Stimulated activated CD4-positive, alpha-beta T cell treated with anti-CD3 and anti-CD28 coated beads, Interleukin-15, amount 100 ng/mL, for 48 hours (primary cell): ENCODE results near the gene EHD2.

ENCODE experiments used
- DNase-seq, 2 donors: peaks; one replicate each; pipeline ENCODE4 v3.0.0-alpha.2; 2020; ENCODE audit warnings: low read depth in 2 of 2

EHD2 gene

DNA sequence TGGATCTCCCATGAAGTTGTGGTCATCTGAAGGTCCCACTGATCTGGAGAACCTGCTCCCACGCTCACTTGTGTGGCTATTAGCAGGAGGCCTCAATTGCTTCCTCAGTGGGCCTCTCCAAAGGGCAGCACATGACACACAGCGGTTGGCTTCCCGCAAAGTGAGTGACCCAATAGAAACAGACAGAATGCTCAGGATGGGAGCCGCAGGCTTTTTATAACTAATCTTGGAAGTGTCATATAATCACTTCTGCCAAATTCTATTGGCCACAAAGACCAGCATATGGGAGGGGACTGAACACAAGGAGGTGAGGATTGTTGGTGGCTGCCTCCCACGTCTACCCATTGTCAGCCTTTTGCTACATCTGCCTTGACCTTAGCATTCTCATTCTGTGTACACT is 22.1 kb upstream of the EHD2 start:
- no peak for DNase-seq

DNA sequence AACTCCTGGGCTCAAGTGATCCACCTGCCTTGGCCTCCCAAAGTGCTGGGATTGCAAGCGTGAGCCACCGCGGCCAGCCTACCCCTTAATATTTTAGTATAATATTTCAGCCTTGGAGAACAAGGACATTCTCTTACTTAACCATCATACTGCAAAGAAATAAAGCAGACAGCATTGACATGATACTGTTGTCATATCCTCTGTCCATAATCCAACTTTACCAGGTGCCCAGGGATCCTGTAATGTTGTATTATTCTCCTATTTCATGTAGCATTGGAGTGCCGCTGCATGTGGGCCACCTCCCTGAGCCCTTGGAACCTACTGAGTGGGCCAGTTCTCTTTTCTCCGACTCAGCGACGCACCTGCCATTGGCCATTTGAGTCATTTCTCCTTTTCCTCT is 21.4 kb upstream of the EHD2 start:
- DNase-seq: no peak

DNA sequence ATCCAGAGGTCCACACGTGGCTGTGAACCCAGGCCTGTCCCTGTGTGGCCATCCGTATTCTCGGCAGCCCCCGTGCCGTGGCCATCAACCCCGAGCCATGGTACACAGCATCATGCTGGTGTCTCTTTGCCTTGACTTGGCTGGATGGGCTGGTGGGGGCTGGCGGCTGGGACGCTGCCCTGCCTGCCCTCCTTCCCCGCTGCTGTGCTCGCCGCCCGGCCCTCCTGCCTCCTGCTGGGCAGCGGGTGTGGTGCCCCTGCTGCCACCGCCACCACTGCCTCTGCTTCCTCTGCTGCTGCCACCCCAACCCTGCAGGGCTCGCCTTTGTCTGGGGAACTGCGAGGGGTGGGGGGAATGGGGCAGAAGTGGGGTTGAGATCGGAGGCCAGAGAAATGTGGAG is 19.7 kb upstream of the EHD2 start:
- DNase-seq: no peak

DNA sequence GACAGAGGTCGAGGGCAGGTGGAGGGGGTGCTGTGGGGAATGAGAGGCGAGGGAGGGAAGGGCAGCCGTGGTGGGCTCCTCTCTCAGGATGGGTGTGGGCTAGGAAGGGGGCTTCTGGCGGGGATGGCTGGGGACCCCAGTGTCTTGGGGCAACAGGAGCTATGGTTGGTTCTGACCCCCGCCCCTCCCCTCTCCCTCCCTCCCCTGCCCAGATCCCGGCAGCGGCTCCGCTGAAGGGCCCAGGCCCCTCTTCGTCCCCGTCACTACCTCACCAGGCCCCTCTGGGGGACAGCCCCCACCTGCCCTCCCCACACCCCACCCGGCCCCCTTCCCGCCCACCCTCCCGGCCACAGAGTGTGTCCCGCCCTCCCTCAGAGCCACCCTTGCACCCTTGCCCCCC is 19.3 kb upstream of the EHD2 start:
- DNase-seq: no peak

DNA sequence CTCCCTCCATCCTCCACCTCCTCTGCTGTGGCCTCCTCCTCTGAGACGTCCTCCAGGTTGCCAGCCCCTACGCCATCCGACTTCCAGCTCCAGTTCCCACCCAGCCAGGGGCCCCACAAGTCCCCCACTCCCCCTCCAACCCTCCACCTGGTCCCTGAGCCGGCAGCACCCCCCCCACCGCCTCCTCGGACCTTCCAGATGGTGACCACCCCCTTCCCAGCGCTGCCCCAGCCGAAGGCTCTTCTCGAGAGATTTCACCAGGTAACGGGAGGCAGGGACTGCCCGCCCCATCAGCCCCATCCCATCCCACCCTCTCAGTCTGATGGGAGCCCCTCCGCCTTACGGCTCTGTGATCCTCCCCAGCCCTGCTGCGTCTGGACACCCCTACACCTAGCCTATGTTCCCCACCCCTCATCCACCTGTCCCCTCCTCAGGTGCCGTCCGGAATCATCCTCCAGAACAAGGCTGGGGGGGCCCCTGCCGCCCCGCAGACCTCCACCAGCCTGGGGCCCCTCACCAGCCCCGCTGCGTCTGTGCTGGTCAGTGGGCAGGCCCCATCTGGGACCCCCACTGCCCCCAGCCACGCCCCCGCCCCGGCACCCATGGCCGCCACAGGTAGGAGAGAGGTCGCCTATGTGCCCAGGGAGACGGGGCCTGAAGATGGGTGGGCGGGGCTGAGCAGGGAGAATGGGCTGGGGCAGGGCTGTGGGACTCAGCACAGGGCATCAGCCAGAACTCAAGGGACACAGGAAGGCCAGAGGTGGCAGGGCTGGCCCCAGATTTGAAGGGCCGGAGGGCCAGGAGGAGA is 18.6 kb upstream of the EHD2 start:
- DNase-seq: no peak

DNA sequence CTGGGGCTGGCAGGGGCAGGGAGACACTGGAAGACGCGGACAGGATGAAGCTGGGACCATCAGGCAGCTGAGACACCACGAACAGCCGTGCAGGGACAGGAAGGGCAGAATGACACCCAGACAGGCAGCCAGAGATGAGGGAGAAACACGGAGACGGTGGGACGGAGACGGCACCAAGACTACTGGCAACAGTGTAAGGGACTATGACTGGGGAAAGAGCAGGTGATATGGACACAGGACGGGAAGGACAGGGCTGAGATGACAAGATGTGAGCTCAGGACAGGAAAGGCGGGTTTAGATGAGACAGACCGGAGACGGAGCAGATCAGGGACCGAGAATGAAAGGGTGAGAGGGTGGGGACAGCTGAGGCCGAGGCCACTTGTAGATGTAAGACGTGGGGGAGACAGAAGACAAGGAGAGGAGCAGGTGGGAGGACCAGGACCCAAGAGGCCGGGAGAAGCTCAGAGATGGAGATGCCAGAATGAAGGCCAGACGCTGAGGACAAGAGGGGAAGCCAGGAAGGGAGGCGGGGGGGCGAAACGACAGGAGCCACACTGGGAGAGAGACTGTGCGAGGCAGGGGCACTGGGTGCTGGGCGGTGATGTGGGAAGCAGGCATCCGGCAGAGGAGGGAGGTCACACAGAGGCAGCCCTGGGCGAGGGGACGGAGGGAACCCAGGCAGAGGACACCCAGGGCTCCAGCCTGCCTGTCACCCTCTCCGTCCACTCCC is 17.5 kb upstream of the EHD2 start:
- no peak for DNase-seq

DNA sequence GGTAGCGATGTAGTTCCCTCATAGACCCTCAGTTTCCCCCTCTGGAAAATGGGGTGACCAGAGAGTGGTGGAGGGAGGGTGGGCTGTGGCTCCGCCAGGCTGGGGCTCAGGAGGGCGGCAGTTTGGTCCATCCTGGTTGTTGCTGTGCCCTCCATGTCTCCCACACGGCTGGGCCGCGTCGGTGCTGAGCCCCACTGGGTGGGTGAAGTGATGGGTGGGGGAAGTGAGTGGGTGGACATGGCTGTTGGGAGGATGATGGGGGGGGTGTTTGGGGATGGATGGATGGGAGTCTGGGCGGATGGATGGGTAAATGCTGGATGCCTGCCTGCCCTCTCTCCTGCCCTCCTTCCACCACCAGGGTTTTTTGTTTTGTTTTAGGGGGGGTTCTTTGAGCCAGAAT is 16.6 kb upstream of the EHD2 start:
- no peak for DNase-seq

DNA sequence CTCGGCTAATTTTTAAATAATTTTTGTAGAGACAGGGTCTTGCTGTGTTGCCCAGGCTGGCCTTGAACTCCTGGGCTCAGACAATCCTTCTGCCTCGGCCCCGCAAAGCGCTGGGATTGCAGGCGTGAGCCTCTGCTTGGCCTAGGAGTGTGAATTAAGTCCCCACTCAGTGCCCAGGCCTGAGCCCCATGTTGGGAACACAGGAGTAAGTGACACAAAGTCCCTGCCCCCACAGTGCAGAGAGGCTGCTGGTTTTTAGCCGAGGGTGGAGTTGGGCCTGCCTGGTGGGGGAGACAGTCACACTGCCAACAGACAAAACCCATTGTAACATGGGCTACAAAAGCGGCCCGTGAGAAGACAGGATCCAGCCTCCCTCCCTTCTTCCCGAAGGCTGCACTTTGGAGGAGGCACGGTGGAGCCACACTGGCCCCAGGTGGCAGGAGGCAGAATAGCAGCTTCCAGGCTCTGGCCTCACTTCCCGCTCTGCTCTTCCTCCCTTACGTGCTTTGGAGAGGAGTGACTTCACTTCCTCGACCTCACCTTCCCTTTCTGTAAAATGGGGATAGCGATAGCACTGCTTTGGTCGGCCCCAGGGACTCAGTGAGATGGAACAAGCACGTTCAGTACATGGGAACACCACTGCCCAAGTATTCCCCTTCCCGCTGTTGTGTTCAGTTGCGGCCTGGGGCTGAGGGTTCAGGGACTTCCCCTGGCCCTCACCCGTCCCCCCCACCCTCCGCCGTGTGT is 15.2 kb upstream of the EHD2 start:
- peak; percentile 14 to 34 for DNase-seq

DNA sequence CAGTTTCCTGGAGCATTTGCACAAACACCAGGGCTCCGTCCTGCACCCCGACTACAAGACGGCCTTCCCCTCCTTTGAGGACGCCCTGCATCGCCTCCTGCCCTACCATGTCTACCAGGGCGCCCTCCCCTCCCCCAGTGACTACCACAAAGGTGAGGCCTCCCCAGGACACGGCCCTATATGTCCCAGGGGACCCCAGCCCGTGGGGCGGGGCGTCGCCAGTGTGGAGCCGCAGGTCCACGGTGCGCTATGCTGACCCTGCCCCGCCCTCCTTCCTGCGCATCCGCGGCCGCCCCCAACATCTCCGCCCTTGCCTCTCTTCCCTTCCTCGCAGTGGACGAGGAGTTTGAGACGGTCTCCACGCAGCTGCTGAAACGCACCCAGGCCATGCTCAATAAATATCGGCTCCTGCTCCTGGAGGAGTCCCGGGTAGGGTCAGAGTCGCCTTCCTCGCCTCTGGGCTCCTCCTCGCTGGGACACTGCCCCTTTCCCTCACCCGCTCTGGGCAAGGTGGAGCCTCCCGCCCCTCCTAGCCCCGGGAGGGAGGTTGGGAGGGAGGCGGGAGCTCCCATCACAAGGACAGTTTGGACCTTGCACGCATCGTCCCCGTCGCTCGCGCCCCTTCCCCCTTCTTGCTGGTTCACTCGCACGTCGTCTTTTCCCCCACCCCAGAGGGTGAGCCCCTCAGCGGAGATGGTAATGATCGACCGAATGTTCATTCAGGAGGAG is 14.4 kb upstream of the EHD2 start:
- no peak for DNase-seq

DNA sequence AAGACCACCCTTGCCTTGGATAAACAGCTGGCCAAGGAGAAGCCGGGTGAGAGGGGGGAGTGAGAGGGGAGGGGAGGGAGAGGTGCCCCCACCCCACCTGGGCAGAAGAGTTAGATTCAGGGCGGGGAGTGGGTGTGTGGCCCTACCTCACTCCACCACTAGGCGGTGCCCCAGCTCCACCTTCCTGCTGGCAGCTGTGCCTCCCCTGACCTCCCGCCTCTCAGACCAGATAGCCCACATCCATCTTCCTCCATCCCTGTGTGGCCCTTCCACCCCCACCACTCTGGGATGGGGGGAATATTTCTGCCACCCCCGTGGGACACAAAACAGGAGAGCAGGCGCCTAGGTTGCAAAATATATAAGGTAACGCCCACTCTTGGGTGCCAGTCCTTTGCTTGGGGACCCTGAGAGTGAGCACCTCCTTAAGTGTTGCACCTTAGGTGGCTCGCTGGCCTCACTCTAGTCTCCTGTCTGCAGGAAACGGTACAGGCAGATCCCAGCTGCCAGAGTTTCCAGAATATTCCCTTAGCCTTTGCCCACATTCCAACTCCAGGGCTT is 13.8 kb upstream of the EHD2 start:
- peak in 1 of 2 donors; percentile 55 for DNase-seq

DNA sequence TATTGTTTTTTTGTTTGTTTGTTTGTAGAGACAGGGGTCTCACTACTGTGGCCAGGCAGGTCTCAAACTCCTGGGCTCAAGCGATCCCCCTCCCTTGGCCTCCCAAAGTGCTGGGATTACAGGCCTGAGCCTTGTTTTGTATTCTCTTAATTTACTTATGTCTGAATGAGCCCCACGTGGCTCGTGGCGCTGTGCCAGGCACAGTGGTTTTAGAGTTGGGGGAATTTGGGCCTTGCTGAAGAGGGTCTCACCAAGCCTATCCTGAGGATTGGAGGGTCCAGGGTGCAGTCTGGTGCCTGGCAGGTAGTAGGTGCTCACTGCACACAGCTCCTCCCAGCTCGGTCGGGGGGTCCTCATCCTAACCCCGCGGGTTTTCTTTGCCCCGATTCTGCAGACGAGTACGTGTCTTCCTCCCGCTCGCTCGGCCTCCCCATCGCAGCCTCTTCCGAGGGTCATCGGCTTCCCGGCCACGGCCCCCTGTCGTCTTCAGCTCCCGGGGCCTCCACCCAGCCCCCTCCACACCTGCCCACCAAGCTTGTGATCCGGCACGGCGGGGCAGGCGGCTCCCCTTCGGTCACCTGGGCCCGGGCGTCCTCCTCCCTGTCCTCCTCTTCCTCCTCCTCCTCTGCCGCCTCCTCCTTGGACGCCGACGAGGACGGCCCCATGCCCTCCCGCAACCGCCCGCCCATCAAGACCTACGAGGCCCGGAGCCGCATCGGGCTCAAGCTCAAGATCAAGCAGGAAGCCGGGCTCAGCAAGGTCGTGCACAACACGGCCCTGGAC is 12.1 kb upstream of the EHD2 start:
- no peak for DNase-seq

DNA sequence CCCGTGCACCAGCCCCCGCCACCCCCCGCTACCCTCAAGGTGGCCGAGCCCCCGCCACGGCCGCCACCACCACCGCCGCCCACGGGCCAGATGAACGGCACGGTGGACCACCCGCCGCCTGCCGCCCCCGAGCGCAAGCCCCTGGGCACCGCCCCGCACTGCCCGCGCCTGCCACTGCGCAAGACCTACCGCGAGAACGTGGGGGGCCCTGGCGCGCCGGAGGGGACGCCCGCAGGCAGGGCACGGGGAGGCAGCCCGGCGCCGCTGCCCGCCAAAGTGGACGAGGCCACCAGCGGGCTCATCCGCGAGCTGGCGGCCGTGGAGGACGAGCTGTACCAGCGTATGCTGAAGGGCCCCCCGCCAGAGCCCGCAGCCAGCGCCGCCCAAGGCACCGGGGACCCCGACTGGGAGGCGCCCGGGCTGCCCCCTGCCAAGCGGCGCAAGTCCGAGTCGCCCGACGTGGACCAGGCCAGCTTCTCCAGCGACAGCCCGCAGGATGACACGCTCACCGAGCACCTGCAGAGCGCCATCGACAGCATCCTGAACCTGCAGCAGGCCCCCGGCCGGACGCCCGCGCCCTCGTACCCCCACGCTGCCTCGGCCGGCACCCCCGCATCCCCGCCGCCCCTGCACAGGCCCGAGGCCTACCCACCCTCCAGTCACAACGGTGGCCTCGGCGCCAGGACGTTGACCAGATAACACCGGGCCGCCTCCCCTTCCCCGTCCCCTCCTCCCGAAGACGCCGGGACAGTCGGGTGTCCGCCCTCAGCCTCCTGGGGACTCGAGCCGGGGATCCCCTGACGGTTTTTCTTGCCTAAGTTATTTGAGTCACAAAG is 11.3 kb upstream of the EHD2 start:
- no peak for DNase-seq

DNA sequence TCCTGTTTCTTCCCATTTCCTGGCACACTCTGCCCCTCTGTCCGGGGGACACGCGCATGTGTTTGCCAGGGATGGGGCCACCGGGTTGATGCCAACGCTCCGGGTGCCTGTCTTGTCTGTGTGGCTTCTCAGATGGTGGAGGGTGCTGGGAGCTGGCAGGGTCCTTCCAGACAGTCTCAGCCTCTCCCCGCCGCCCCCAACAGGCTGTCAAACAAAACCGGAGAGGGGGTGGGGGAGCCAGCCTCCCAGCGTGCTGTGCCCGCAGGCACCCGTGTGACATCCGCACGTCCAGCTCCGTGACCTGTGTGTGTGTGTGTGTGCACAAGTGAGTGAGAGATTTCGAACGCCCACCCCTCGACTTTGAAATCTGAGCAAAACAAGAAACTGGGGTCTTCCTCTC is 10.6 kb upstream of the EHD2 start:
- DNase-seq: no peak

DNA sequence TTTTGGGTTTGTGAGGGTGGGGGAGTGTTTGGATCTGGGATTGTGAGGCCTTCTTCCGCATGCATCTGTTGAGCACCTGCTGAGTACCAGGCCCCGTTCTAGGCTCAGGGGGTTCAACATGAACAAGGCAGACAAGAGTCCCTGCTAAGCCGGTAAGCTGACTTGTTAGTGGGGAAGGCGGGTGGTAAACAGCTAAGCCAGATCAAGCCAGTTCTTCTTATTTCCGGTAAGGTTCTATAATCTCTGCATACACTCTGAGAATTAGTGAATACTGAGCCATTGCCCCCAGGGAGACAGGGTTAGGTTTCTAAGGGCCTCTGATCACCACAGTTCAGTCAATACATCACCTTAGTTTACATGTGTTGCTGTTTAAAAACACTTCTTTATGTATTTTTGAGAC is 9.9 kb upstream of the EHD2 start:
- no peak for DNase-seq

DNA sequence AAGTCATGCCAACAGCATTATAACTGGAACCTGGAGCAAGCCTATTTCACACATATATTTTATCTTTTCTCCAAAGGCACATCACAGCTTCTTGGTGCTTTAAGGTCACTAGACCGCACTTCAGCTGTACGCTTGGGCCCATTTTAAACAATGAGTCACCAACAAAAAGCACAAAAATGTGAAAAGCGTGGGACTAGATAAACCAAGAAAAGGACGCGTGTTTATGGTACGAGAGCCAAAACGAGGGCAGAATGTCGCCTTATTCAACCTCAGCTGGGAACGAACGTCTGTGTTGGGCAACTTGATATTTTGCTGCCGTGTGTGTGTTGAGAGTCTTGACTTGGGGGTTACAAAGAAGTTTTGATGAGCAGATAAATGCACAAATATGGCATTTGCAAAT is 9.2 kb upstream of the EHD2 start:
- no peak for DNase-seq

DNA sequence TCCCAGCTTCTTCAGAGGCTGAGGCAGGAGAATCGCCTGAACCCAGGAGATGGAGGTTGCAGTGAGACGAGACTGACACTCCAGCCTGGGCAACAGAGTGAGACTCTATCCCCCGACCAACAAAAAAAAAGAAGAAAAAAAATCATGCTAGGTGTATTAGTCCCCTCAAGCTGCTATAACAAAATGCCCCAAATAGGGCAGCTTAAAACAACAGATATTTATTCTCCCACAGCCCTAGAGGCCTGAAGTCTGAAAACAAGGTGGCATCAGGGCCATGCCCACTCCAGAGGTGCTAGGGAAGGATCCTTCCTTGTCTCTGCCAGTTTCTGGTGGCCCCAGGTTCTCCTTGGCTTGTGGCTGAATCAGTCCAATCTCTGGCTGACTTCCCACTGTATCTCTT is 8.6 kb upstream of the EHD2 start:
- DNase-seq: no peak

DNA sequence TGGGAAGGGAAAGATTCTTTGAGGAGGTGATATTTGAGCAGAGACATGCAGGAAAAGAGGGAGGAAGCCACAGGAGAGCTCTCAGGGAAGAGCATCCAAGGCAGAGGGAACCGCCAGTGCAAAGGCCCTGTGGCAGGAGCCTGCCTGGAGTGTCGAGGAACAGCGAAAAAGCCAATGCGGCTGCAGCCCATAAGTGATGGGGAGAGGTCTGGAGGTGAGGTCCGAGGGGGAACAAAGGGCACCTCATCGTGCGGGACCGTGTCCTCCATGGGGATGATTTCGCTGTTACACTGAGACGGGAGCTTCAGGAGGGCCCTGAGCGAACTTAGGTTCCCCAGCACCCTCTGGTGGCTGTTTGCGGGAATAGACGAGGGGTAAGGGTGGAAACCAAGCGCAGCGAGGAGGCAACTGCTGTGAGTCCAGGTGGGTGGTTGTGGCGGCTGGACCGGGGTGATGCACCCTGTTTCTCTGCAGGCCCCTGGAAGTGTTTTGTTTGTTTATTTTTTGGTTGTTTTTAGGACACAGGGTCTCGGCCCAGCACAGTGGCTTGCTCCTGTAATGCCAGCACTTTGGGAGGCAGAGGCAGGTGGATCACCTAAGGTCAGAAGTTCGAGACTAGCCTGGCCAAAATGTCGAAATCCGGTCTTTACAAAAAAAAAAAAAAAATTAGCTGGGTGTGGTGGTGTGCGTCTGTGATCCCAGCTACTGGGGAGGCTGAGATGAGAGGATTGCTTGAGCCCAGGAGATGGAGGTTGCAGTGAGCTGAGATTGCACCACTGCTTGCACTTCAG is 5.9 kb upstream of the EHD2 start:
- DNase-seq: peak; percentile 75 to 80

DNA sequence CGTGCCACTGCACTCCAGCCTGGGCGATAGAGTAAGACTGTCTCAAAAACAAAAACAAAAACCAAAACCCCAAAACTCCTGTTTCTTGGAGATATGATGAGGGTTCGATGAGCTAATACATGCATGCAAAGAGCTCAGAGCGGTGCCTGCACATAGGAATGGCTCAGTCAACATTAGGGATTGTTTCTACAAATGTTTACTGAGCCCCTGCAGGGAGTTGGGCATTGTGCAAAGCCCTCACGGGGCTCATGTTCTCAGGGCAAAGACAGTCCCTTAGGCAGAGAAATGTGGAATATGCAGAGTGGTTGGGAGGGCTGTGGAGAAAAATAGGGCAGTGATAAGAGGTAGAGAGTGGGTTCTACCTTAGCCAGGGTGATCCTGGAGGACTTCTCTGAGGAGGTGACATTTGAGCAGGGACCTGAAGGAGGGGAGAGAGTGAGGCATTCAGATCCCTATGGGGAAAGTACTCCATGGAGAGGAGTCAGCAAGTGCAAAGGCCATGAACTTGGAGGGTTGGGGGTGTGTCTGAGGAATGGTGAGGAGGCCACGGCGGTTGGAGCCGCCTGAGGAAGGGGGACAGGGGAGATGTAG is 1.5 kb upstream of the EHD2 start:
- no peak for DNase-seq

DNA sequence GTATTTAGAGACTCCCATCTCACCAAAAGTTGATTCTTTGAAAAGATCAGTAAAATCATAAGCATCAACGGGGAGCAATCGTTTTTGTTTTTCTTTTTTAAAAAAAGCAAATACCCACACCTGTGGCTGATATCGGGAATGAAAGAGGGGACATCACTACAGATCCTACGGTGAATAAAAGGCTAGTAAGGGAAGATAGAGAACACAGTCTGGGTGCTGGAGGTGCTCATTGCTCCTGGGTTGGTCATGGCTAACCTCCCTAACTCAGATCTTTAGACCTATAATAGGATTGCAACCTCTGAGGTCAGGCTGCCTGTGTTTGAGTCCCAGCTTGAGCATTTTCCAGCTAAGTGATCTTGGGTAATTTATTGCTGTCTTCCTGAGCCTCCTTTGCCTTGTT is 1.1 kb downstream of the EHD2 start:
- DNase-seq: no peak
